Spleen (tissue), 11 donors: ENCODE measurements around the gene FERMT3. TPM values are rescaled to one million over a fixed set of nuclear protein-coding genes. Genes with fewer than 3 reads are reported as not detected.

Source experiments
- DNase-seq: peaks from one replicate; pipeline ENCODE4 v3.0.0-alpha.2; 2020
- H3K27ac ChIP-seq, 8 donors: fragments of 200-600 bp; sonication (generic) in 7 of 8; 1 replicate in 4 of 8; 2 replicates in 4 of 8; pipeline versions ENCODE4 v1.5.0 to v1.8.0; 2016 to 2021; ENCODE audit warnings: inconsistent platforms in 4 of 8, mild to moderate bottlenecking in 4 of 8, moderate library complexity in 1 of 8
- H3K27me3 ChIP-seq, 7 donors: fragments of 200-600 bp; sonication (generic) in 6 of 7; replicated peaks in 1 of 7; 1 replicate in 4 of 7; 2 replicates in 3 of 7; pipeline versions ENCODE4 v1.5.0 to v1.8.0; 2016 to 2021; ENCODE audit warnings: inconsistent platforms in 3 of 7, mild to moderate bottlenecking in 1 of 7
- H3K36me3 ChIP-seq, 6 donors: fragments of 200-600 bp; sonication (generic) in 5 of 6; 1 replicate in 4 of 6; 2 replicates in 2 of 6; pipeline versions ENCODE4 v1.5.0 to v1.8.0; 2016 to 2021; ENCODE audit warnings: inconsistent platforms in 2 of 6
- H3K4me1 ChIP-seq, 6 donors: fragments of 200-600 bp; sonication (generic) in 5 of 6; 1 replicate in 3 of 6; 2 replicates in 3 of 6; pipeline versions ENCODE4 v1.5.0 to v1.8.0; 2016 to 2021; ENCODE audit warnings: inconsistent platforms in 3 of 6
- H3K4me3 ChIP-seq, 8 donors: fragments of 200-600 bp; sonication (generic) in 7 of 8; 1 replicate in 4 of 8; 2 replicates in 4 of 8; pipeline versions ENCODE4 v1.5.0 to v1.8.0; 2016 to 2021; ENCODE audit warnings: inconsistent platforms in 4 of 8, mild to moderate bottlenecking in 4 of 8, moderate library complexity in 2 of 8
- H3K9me3 ChIP-seq, 8 donors: fragments of 200-600 bp; sonication (generic) in 7 of 8; 1 replicate in 4 of 8; 2 replicates in 4 of 8; pipeline versions ENCODE4 v1.5.0 to v1.8.0; 2016 to 2021; ENCODE audit warnings: inconsistent platforms in 4 of 8
- POLR2A ChIP-seq, 3 donors: fragments of 450-650 bp; IDR thresholded peaks; one replicate each; pipeline ENCODE4 v1.5.1; 2017; ENCODE audit warnings: antibody characterized with exemption in 3 of 3, mild to moderate bottlenecking in 1 of 3
- POLR2AphosphoS5 ChIP-seq, 3 donors: sonication (generic); formaldehyde crosslinking; IDR thresholded peaks; one replicate each; pipeline ENCODE4 v1.5.1; 2017; ENCODE audit warnings: antibody characterized with exemption in 3 of 3
- WGBS, 5 donors: extraction: QIAGEN DNeasy Blood & Tissue Kit in 3 of 5; methylation state at CpG; one replicate each; pipeline versions ENCODE4 v1.1.5 to v1.1.7; 2013 to 2018; 5-methylcytosine and 5-hydroxymethylcytosine counted together
- intact Hi-C: fragments of 100-400 bp; cut with DNase I; formaldehyde crosslinking; loops from one replicate; pipeline ENCODE4 v1.15.0; 2023; ENCODE audit warnings: low total_unique reads
- polyA plus RNA-seq, 3 donors: library from polyadenylated mRNA; stranded (reverse); fragments of 200-250 nt; gene quantifications; one replicate each; pipeline ENCODE4 v1.2.1, GENCODE V29; 2013
- total RNA-seq, 7 donors: library from RNA; depleted of rRNA in 3 of 7; stranded (reverse); fragments of >200 nt in 3 of 7; fragmentation: NEBNext Ultra II Directional in 4 of 7; extraction: Animal tissue kit (Norgen Biotek cat#: 25700) in 4 of 7; gene quantifications; one replicate each; pipeline versions ENCODE4 v1.1.0 to v1.2.1, GENCODE V29; 2016 to 2021
- TF ChIP-seq, protein P1 (sequence below), 11 experiments: fragments of 200-600 bp in 7 of 11; fragments of 450-650 bp in 4 of 11; sonication (generic) in 4 of 11; IDR thresholded peaks in 8 of 11; conservative IDR thresholded peaks in 3 of 11; 1 replicate in 7 of 11; 2 replicates in 4 of 11; pipeline versions ENCODE4 v1.4.0 to v1.8.0; 2016 to 2021; ENCODE audit warnings: antibody characterized with exemption in 11 of 11, inconsistent platforms in 4 of 11, mild to moderate bottlenecking in 1 of 11
- donor health status: healthy with polysubstance abuse.
- donor health status: DM: no; HTN: no; CAD: no; lungs with moderate emphysema.
- donor health status: DM: no; HTN: no; CAD: no.
- donor health status: Bipolar disorder and iron deficiency.
- donor health status: healthy.
- donor health status: DM: no; HTN: no; CAD: no.
- donor health status: DM: yes; HTN: yes; CAD: no.

Gene FERMT3
- total and polyA plus RNA-seq, 10 donors: 120 to 248 (median 174) TPM

- Histone ChIP-seq H3K36me3 (peaks cover 0 to 21% (median 11%) of the 10 kb centered on the region in 6 donors), H3K27ac (peak within 1 kb of the TSS in 6 of 8 donors; percentile 64 to 85 (median 78)), H3K4me1 (peaks cover 9 to 77% (median 50%) of the 10 kb centered on the region in 6 donors), H3K9me3 (no peaks in the 10 kb centered on the region), H3K4me3 (peak within 1 kb of the TSS; percentile 62 to 96 (median 80)), H3K27me3 (no peaks in the 10 kb centered on the region)
- WGBS, 5 donors: 0 to 1% (median 1%) methylated on average over 9 to 75 of the region's 75 CpGs
- intact Hi-C loops: no loop called here
- TF ChIP-seq, protein P1, sequence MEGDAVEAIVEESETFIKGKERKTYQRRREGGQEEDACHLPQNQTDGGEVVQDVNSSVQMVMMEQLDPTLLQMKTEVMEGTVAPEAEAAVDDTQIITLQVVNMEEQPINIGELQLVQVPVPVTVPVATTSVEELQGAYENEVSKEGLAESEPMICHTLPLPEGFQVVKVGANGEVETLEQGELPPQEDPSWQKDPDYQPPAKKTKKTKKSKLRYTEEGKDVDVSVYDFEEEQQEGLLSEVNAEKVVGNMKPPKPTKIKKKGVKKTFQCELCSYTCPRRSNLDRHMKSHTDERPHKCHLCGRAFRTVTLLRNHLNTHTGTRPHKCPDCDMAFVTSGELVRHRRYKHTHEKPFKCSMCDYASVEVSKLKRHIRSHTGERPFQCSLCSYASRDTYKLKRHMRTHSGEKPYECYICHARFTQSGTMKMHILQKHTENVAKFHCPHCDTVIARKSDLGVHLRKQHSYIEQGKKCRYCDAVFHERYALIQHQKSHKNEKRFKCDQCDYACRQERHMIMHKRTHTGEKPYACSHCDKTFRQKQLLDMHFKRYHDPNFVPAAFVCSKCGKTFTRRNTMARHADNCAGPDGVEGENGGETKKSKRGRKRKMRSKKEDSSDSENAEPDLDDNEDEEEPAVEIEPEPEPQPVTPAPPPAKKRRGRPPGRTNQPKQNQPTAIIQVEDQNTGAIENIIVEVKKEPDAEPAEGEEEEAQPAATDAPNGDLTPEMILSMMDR (IDR thresholded peaks at IDR 0.05 in 8 of 11, conservative IDR thresholded peaks at IDR 0.05 in 3 of 11): peak; percentile 76 to 97 (median 90)
- peak; percentile 13 to 67 (median 62) for TF ChIP-seq POLR2AphosphoS5 (IDR thresholded peaks at IDR 0.05)
- no peak for TF ChIP-seq POLR2A (IDR thresholded peaks at IDR 0.05)
- peak; percentile 92 for DNase-seq
Observed at GRCh38 chr11:64251016-64251752, 44.7 kb downstream of the FERMT3 start, which contains the start of gene PLCB3. PLCB3 (plus strand) TSS chr11:64251530; CDS start chr11:64251650, 120 bp downstream.

- TF ChIP-seq POLR2A (IDR thresholded peaks at IDR 0.05) (no peak), POLR2AphosphoS5 (IDR thresholded peaks at IDR 0.05) (no peak)
- TF ChIP-seq, protein P1 (IDR thresholded peaks at IDR 0.05 in 8 of 11, conservative IDR thresholded peaks at IDR 0.05 in 3 of 11): no peak
- H3K9me3 ChIP-seq: no peaks in the 10 kb centered on the region
- DNase-seq: no peak
- peak overlapping the region in 6 of 8 donors; percentile 64 to 85 (median 78) for H3K27ac ChIP-seq
- peak overlapping the region; percentile 62 to 96 (median 80) for H3K4me3 ChIP-seq
- intact Hi-C loops: no loop called here
- H3K4me1 ChIP-seq: peaks cover 9 to 75% (median 50%) of the 10 kb centered on the region in 6 donors
- WGBS, 5 donors: 0 to 4% (median 2%) methylated on average over 13 to 18 of the region's 18 CpGs
- peaks cover 0 to 26% (median 16%) of the 10 kb centered on the region in 6 donors for H3K36me3 ChIP-seq
- no peaks in the 10 kb centered on the region for H3K27me3 ChIP-seq
Observed at GRCh38 chr11:64251753-64252002, 45.2 kb downstream of the FERMT3 start.

- Histone ChIP-seq H3K27ac (peak overlapping the region in 5 of 8 donors; percentile 64 to 85 (median 82)), H3K4me1 (peaks cover 9 to 71% (median 45%) of the 10 kb centered on the region in 6 donors), H3K9me3 (no peaks in the 10 kb centered on the region), H3K4me3 (peak overlapping the region; percentile 62 to 96 (median 80)), H3K36me3 (peaks cover 0 to 32% (median 19%) of the 10 kb centered on the region in 6 donors), H3K27me3 (no peaks in the 10 kb centered on the region)
- TF ChIP-seq, protein P1 (IDR thresholded peaks at IDR 0.05 in 8 of 11, conservative IDR thresholded peaks at IDR 0.05 in 3 of 11): peak in 5 of 11 experiments; percentile 23 to 45 (median 34)
- TF ChIP-seq POLR2A (IDR thresholded peaks at IDR 0.05): no peak
- TF ChIP-seq POLR2AphosphoS5 (IDR thresholded peaks at IDR 0.05): peak in 1 of 3 donors; percentile 19
- intact Hi-C loops: no loop called here
- 5 to 6% (median 6%) methylated on average over 23 of the region's 23 CpGs for WGBS, 5 donors
- no peak for DNase-seq
Observed at GRCh38 chr11:64252003-64252872, 45.7 kb downstream of the FERMT3 start.
